Stimulated activated CD8-positive, alpha-beta memory T cell treated with anti-CD3 and anti-CD28 coated beads, Interleukin-2, amount 100 ng/mL, for 48 hours (primary cell): ENCODE data around the gene NAPG.
"Not testable (repeated sequence)": the region's sequence is repeated elsewhere in the genome, so short reads cannot be mapped to it uniquely, and the experiment has no call there.

Source experiments
- DNase-seq, 2 donors: peaks; one replicate each; pipeline ENCODE4 v3.0.0-alpha.2; 2020; ENCODE audit warnings: low read depth in 2 of 2

Gene NAPG

GRCh38 chr18:10546557-10547300 lies 20.9 kb downstream of the NAPG start:
- no peak for DNase-seq

GRCh38 chr18:10552226-10552625 lies 26.4 kb downstream of the NAPG start:
- no peak for DNase-seq

- not testable (repeated sequence) for DNase-seq
These were observed 30.4 kb downstream of the NAPG start for GRCh38 chr18:10556251-10556650.

GRCh38 chr18:10557085-10557677 lies 31.4 kb downstream of the NAPG start:
- no peak for DNase-seq

GRCh38 chr18:10558243-10558966 lies 32.6 kb downstream of the NAPG start:
- no peak for DNase-seq

GRCh38 chr18:10558967-10559298 lies 33.1 kb downstream of the NAPG start:
- DNase-seq = no peak

GRCh38 chr18:10559553-10560451 lies 34.0 kb downstream of the NAPG start:
- no peak for DNase-seq

- DNase-seq = peak; percentile 26 to 46
These were observed 34.7 kb downstream of the NAPG start for GRCh38 chr18:10560452-10561045.

- DNase-seq = no peak
These were observed 36.9 kb downstream of the NAPG start for GRCh38 chr18:10562773-10563160.

- no peak for DNase-seq
These were observed 38.1 kb downstream of the NAPG start for GRCh38 chr18:10563886-10564285.

GRCh38 chr18:10564975-10565773 lies 39.3 kb downstream of the NAPG start:
- no peak for DNase-seq

GRCh38 chr18:10565835-10566234 lies 40.0 kb downstream of the NAPG start:
- no peak for DNase-seq

- no peak for DNase-seq
These were observed 40.6 kb downstream of the NAPG start for GRCh38 chr18:10566390-10566789.

GRCh38 chr18:10569941-10570340 lies 44.1 kb downstream of the NAPG start:
- not testable (repeated sequence) for DNase-seq

- no peak for DNase-seq
These were observed 44.8 kb downstream of the NAPG start for GRCh38 chr18:10570622-10571021.

- no peak for DNase-seq
These were observed 45.7 kb downstream of the NAPG start for GRCh38 chr18:10571537-10571936.

GRCh38 chr18:10573261-10573660 lies 47.4 kb downstream of the NAPG start:
- DNase-seq = not testable (repeated sequence)

- DNase-seq = not testable (repeated sequence)
These were observed 48.6 kb downstream of the NAPG start for GRCh38 chr18:10574412-10574811.

GRCh38 chr18:10577842-10578572 lies 52.2 kb downstream of the NAPG start:
- not testable (repeated sequence) for DNase-seq

- DNase-seq = not testable (repeated sequence)
These were observed 52.7 kb downstream of the NAPG start for GRCh38 chr18:10578573-10578899.
